NCI-H1105 treated with DMSO at 0.1 percent for 48 hours (cell line): ENCODE results near the gene CAPN7.

Experiments
- DNase-seq: peaks from one replicate; lab custom pipeline; 2025; lab: John Stamatoyannopoulos, UW

Gene CAPN7

DNA sequence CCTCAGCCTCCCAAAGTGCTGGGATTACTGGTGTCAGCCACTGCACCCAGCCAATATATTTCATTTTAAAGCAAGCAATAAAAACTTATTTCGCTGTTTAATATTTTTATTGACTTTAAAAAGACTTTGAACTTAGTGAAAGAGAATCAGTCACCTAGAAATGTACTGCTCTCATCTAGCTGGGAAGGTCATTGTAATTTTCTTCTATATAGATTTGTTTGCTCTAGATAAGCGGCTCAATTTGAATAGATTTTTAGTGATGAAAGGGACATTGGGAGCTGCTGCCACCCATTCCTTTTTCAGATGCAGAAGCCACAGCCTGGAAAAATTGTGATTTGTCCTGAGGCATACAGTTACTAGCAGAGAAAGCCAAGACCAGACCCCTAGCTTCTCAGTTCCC, 40.1 kb downstream of the CAPN7 start:
- DNase-seq = no peak

DNA sequence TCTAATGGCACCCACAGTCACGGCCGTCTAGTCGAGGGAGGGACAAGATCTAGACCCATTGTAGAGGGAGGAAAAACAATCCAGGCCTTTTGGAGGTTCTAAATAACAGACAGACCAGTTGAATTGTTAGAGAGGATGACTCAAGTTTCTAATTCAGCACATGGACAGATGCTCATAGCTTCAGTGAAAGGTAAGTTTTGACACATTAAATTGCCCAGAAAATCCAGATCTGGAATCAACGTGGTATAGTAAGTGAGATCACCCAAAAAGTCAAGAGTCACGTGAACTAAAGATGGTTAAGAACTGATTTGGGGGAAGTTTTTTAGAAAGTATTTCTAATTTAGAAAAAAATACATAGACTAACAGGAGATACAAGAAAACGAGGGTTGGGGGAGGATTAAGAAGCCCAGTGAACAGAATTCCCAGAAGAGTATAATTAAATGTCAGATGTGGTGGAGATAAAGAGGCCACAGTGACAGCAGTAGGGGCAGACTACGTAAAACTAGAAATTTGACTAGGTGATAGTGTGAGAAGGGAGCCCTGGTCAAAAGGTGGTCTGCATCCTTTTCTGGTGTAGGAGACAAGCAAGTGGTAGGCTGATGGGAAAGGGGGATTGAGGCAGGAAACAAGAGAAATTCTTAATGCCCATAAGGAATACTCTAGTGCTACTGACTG, 47.1 kb downstream of the CAPN7 start:
- no peak for DNase-seq

DNA sequence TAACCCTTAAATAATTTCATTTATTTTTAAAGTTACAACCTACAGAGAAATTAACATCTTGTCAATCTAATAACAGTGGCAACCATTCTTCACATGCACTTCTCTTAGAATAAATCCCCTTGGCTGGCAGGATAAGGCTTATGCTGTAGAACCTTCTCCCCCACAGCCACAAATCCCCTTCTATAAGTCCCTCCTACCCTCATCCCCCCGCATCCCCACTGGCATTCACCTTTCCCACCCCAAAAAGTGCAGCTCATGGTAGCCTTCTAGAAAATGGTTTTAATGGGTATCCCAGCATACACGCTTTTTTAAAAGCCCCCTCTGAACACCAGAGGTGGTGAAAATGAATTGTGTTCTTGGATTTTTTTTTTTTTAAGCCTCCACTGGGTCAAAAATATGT, 49.2 kb downstream of the CAPN7 start:
- no peak for DNase-seq

DNA sequence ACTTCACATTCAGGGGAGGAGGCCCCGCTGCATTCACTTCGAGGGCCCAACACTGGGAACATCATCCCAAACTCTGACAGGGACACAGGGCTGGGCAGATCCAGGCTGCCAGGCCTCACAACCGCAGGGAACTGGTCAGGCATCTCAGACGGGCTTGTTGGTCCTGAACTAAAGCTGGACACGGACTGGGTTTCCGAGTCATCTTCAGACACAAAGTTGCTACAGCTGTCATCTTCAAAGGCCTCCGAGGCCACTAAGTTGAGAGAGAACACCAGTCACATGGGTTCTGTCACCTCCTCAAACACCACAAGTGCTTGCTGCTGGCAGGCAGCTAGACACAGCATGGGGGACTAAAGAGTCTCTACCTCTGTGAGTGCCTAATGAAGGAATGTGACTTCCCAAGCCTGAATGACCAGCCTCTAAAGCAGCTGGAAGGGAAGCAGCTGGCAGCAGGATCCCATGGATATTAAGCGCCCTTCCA, 50.9 kb downstream of the CAPN7 start:
- DNase-seq = no peak

DNA sequence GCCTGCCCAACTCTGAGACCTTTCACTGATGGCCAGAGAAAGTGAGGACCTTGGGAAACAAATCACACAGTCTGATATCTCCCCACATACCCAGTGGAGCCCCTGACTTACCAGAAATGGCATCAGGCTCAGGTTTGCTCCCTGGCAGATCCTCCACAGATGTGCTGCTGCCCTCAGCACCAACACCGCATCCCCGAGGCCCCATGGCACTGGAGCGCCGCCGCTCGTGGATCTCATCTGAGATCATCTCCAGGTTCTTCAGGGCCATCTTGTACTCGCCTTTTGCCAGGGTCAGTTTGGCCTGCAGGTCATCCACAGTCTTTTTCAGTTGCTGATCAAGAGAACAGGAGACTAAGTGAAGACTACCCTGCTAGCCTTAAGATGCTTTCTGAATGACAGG, 52.7 kb downstream of the CAPN7 start:
- no peak for DNase-seq

DNA sequence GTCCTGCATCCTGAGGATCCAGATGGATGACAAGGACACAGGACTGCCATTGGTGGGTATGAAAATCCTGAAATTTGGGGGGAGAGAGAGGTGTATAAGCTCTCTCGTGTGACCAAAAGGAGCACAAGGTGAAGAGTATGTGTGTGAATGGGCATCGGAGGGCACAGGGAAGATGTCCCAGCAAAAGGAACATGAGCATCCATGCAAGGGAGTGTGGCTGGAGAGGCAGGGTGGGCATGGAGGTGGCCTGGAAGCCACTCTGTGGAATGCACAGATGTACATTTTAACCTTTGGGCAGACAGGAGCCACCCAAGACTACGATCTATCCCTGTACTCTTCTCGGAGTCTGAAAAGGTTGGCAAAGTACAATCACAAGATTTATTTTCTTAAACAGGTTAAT, 54.5 kb downstream of the CAPN7 start:
- DNase-seq = no peak

DNA sequence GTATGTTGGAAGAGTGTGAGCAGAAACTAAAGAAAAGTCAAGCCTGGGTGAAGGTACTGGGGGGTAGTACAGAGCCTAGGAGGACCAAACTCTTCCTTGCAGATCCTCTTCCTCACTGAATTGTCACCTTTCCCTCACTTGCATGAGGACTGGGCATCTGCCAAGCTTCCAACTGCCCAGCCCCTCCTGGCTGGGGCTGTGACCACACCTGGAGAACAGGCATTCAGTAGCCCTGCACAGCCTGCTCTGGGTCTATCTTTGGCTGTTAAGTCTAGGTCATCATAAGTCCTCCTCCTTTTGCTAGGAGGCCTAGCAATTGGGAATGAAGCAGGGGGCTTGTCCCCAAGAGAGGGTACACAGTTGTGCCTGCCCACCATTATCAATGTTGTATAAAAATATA, 55.2 kb downstream of the CAPN7 start:
- DNase-seq = no peak

DNA sequence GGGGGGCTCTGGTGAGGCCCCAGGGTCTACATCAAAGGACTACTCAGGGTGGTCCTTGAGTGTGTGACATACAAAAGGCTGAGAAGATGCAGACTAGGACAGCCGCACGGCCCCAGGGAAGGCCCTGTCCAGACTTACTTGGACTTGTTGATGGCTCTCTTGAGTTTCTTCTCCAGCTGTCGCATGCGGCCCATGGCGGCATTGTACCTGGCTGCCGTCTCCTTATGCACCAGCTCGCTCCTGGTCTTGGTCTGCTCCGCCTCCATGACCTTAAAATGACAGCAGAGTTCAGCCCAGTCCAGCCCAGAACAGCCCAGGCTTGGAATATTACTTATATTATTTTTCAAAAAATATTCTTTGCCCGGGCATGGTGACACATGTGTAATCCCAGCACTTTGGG, 56.0 kb downstream of the CAPN7 start:
- no peak for DNase-seq

DNA sequence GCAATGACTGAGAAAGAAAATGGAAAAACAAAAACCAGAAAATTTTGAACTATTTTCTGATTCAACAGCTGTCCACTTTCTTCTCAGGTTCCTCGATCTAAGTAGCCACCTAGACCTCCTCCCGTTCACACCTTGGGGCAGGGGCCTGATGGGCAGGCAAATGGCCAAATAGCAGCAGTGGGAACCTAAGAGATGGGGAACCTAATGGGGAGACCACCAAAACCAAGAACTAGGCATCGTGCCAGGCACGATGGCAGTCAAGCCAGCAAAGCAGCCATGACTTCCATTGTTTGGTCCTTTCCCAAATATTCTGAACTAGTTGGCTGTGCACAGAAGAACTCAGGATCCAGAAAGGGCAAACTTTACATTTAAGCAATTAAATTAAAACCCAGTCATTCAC, 57.1 kb downstream of the CAPN7 start:
- no peak for DNase-seq

DNA sequence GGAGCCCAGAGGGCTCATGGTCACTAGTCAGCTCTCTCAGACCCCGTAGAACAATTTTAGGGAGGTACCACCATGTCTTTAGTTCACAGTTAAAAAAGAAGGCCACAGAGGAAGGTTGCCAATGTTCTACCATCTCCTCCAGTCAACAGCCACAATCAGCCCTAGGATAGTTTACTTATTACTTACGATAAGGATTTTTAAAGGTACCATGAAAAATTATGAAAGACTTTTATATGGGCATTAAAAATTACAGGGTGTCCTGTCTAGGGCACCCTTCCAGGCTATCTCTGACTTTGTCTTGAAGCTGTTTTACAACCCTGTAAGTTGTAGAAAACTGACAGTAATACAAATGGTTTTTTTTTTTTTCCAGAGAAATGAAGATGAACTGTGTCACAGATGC, 57.9 kb downstream of the CAPN7 start:
- DNase-seq = no peak

DNA sequence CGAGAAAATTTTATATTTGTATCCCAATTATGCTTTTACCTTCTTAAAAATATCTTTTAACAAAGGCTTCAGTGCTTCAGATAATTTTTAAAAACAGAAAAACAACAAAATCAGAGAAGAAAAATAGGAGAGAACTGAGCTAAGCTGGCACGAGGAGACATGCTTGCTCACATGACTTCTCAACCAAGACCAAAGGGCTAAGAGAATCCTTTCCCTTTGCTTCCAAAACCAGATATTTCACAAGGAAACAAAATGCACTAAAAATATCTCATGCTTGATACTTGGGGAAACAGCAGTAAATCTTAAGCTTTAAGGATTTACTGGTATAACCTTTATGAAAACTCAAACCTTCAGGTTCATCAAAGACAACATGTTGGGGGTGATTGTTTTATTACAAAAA, 58.4 kb downstream of the CAPN7 start:
- no peak for DNase-seq

DNA sequence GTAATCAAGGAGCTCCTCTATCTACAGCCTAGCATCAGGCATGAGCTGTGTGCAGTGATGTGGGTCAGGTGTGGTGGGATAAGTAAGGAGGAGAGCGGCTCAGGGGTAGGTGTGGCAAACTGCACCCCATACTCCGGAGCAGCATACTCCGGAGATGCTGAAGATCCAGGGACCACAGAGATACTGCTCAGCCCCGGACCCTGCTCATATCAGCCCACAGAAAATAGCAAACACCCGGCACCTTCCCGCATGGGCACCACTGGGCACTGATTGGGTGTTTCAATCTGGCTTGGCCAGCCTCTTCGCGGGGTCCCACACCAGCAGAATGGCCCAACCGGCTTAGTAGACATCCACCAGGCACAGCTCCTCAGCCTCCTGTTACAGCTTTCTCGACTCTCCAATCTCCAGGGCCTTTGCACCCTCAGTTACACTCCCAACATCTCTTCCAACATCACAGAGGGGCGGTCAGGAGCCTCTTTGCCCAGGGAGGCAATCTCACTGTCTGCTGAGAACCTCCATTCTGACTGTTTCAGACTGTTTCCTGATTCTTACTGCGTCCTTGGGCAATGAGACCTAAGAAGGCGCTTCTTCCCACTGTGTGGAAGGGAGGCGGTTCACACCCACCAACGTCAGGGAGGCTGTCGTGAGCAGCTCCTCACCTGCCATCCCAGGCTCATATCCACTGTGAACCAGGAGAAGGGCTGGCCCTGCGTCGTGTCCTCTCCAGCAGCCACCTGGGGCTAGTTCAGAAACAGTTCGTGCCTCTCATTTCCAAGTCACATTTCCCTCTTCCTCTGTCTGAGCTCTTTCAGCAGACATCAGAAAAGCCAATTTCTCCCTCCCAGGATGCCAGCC, 59.8 kb downstream of the CAPN7 start:
- DNase-seq = no peak

DNA sequence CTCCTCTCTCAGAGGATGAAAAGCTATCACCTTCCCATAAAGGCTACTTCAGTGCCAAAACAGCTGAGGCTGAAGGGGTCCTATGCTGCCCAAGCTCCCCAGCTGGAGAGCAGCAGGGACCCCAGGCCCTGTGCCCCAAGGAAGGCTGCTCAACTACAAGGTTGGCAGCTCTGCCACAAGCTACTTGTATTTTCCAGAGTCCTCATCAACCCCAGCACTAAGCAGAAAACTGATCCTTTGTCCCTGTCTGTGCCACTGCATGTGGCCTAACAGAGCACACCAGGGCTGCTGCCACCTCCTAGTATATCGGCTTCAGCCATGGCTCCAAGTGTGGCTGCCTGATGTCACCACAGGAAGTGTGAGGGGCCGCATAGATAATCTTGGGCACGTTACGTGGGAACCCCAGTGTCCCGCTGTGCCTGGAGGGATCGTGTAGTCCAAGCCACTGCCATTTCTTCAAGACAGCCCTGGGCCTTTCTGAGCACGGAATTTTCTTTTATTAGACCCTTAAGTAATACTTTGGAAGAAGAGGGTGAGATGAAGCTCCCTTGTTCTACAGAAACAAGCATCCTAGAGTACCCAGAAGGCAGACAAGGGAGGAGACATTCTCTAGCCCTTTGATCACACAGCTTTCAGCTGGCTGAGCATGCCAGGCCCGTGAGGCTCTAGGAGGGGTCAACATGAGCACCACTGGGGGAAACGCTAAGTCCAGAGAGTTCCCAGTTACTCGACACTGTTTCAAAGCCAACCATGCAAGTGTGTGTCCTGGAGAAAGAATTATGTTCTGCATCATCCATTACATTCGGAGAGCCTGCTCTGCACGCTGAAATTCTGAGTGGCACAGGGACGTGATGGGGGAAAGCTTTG, 60.7 kb downstream of the CAPN7 start:
- no peak for DNase-seq

DNA sequence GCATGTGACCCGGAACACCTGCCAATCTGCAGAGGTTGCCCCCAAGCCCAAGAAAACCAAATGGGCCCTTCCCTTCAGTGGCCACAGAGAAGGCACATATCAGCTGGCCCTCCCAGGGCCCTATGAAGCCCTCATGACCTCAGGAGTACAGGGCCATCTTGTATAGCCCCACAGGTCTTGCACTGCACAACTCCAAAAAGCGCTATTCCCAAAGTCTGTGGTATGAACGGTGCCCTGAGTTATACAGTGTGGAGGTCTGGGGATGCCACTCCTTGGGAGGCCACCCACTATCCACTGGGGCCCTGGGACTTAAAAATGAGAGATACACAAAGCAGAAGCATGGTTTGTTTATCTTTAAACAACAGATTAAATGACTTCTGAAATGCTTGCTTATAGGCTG, 61.5 kb downstream of the CAPN7 start:
- no peak for DNase-seq

DNA sequence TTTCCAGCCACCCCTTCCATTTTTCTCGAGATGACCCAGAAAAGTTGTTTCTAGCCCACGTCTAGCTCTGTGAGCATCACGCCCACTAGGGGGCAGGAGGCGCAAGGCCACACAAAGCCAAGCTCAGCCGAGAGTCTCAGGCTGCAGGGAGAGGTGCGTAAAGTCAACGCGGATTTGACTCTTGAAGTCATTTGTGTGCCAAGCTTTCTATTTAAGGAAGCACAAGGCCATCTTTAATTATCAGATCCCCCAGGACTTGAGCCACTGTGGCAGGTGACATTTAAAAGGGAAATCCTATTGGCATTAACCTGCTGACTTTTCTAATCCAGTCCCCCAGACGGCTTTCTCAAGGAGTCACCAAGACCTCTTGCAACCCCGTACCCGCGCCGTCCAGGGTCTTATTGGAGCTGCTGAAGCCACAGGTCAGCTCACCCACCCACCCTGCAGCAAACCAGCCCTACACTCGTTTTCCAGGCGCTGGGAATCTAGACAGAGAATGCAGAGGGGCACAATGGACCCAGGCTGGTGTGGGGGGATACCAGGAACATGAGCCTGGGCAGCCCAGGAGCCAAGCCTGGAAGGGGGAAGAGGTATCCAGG, 62.1 kb downstream of the CAPN7 start:
- DNase-seq = peak; percentile 40

DNA sequence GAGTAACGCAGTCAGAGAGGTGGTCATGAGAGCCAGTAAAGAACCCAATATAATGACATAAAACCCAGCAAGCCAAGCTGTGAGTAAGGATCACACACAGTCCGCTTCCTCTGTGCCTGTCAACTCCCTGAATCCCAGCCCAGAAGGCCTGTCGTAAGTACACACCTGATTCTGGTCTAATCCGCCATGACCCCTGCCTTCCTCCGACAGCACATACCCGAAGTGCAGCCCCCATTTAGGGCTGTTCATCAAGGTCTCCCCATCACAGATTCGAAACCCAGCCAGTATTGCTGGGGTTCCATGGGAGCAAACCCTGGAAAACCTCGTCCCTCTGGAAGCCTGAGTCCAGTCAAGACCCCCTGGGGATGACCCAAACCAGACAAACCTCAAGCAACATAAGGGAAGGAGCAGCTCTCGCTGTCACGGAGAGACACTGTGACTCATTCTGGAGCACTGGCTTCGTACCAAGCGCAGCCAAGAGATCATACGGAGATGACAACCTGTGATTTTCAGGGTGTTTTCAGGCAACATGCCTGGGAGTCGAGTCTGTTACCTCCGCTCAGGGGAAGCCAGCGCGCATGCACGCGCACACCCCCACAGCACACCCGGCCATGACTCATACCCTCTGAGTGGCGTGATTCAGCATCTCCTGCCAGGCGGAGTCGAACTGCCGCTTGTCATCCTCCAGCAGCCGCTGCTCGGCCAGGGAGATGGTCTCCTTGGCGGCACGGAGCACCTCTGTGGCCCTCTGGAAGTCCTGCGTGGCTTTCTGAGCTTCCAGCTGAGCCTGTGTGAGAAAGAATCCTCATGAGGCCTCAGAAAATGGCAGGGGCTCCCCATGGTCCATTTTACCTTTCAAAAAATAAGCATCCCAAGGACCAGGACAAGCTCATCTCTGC, 63.3 kb downstream of the CAPN7 start:
- DNase-seq = no peak

DNA sequence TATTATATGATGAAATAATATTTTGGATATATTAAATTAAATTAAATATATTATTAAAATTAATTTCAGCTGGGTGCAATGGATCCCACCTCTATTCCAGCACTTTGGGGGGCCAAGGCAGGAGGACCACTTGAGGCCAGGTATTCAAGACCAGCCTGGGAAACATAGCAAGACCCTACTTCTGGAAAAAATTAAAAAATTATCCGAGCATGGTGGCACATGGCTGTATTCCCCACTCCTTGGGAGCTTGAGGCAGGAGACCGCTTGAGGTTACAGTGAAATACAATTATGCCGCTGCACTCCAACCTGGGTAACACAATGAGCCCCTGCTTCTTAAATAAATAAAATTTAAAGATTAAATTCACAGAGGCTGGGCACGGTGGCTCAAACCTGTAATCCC, 65.0 kb downstream of the CAPN7 start:
- DNase-seq = no peak

DNA sequence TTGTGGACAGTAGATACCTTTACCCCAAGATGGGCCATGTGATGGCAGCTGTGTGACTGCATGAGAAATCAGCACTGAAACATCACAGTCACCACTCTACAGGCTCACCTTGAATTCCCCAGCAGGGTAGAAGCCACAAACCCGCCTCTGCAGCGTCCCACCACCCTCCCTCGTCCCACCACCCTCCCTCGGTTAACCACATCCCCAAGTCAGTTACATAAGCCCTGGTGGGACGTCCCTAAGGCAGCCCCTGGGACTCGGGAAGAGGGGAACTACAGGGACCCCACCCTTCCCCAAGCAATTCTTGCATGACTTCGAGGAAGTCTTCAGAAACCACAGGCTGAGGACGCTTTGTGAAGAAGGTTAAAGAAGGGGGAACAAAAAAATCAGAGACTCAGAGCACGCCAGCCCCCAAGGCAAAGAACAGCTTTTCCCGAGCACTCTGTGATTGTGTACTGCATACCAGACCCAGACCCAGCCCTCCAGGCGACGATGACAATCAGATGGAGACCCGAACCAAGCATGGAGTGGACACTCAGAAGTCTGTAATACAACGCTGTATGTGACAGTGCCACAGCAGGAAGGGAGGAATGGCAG, 65.8 kb downstream of the CAPN7 start:
- DNase-seq = no peak

DNA sequence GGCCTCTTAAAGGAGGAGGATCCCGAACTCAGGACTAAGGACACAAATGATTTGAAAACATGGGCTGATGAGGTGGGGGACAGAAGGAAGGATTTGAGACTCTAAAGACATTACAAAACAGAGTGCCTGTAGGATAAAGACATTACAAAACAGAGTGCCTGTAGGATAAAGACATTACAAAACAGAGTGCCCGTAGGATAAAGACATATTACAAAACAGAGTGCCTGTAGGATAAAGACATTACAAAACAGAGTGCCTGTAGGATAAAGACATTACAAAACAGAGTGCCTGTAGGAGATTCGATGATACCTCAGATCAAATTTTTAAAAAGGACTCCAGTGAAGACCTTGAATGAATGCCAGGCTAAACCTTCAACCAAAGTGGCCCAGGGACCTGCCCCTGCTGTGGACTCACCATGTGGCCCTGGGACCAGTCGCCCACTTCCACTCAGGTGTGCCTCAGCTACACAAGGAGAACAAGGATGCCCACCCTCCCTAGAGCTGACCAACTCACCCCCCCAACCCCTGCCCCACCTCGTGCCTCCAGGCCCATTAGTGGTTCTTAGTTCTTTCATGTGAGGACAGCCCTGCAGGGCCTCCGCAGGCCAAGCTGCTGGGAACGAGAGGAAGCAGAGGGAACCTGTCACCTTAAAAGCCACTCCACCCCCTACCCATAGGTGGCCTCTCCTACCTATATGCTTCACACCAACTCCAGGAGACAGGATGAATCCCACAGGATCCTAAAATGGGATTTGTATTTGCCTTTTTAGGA, 66.6 kb downstream of the CAPN7 start:
- DNase-seq = no peak

DNA sequence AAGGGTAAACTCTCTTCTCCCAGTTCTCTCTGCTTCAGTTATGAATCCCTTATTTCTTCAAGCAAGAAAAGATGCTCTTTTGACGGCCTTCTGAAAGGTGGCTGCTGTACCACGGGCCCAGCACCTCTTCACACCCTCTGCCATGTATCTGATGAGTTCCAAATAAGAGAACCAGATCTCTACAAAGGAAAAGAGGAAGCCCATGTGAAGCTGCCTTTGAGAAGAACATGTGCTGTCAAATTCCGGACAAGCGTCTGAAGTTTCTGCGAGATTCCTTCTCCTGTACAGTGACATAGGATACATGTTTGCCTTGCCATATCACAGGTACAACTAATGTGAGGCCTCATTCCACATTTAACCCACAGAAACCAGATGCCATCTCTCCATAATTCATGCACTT, 67.2 kb downstream of the CAPN7 start:
- DNase-seq = no peak
